HepG2 (cell line): Measurements from ENCODE around the gene FDXACB1.

Experiments
- ARID2 ChIP-seq: sonication (generic); formaldehyde crosslinking; IDR thresholded peaks from 2 replicates; pipeline ENCODE4 v1.8.1; 2022; ENCODE audit warnings: mild to moderate bottlenecking, missing genetic modification reagents, borderline replicate concordance
- KLF9 ChIP-seq: IDR thresholded peaks from 2 replicates; pipeline ENCODE4 v1.6.1; 2016; ENCODE audit warnings: low read depth
- TEAD3 ChIP-seq: optimal IDR thresholded peaks from 2 replicates; pipeline ENCODE3; 2016; ENCODE audit warnings: borderline replicate concordance

DNA sequence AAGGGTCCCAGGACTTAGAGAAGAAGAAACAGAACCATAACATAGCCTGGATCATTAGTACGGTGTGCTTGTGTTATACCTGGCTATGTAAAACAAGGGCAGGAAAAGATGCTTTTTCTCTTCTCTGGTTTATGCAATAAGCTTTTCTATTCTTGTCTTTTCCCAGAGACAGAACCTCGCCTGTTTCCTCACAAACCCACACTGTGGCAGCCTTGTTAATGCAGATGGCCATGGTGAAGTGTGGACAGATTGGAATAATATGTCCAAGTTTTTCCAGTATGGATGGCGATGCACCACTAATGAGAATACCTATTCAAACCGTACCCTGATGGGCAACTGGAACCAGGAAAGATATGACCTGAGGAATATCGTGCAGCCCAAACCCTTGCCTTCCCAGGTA, 3.2 kb upstream of the FDXACB1 start:
- TF ChIP-seq TEAD3 (CRISPR knock-in tag) (no peak), ARID2 (CRISPR knock-in tag) (no peak), KLF9 (CRISPR knock-in tag) (no peak)
